ENCODE data around the gene MOSPD3.

MOSPD3 gene

GRCh38 chr7:100598425-100598824 is 13.9 kb upstream of the MOSPD3 start:
- no peak for DNase-seq (ENCODE audit: low read depth in 2 of 2)
- no peak overlapping the region for H3K4me3 ChIP-seq (replicated peaks in 1 of 2; ENCODE audit: low read depth in 2 of 2, low read length in 2 of 2)
- TF ChIP-seq CTCF (IDR thresholded peaks at IDR 0.05; ENCODE audit: low read depth, low read length): no peak

- peak; percentile 4 for TF ChIP-seq CTCF (IDR thresholded peaks at IDR 0.05; ENCODE audit: low read depth, low read length)
- H3K4me3 ChIP-seq (replicated peaks in 1 of 2; ENCODE audit: low read depth in 2 of 2, low read length in 2 of 2): no peak overlapping the region
- DNase-seq (ENCODE audit: low read depth in 2 of 2): peak in 1 of 2 donors; percentile 22
These were observed 12.2 kb upstream of the MOSPD3 start for GRCh38 chr7:100599911-100600729.

GRCh38 chr7:100600730-100601038 is 11.7 kb upstream of the MOSPD3 start:
- no peak overlapping the region for H3K4me3 ChIP-seq (replicated peaks in 1 of 2; ENCODE audit: low read depth in 2 of 2, low read length in 2 of 2)
- no peak for TF ChIP-seq CTCF (IDR thresholded peaks at IDR 0.05; ENCODE audit: low read depth, low read length)
- DNase-seq (ENCODE audit: low read depth in 2 of 2): no peak

- peak; percentile 76 to 90 for DNase-seq (ENCODE audit: low read depth in 2 of 2)
- TF ChIP-seq CTCF (IDR thresholded peaks at IDR 0.05; ENCODE audit: low read depth, low read length): no peak
- peak overlapping the region; percentile 77 to 84 for H3K4me3 ChIP-seq (replicated peaks in 1 of 2; ENCODE audit: low read depth in 2 of 2, low read length in 2 of 2)
These were observed 9.2 kb upstream of the MOSPD3 start for GRCh38 chr7:100602889-100603725.

GRCh38 chr7:100603726-100604027 is 8.7 kb upstream of the MOSPD3 start:
- peak in 1 of 2 donors; percentile 25 for DNase-seq (ENCODE audit: low read depth in 2 of 2)
- peak overlapping the region; percentile 77 to 84 for H3K4me3 ChIP-seq (replicated peaks in 1 of 2; ENCODE audit: low read depth in 2 of 2, low read length in 2 of 2)
- TF ChIP-seq CTCF (IDR thresholded peaks at IDR 0.05; ENCODE audit: low read depth, low read length): no peak

- peak; percentile 44 for TF ChIP-seq CTCF (IDR thresholded peaks at IDR 0.05; ENCODE audit: low read depth, low read length)
- peak; percentile 66 to 80 for DNase-seq (ENCODE audit: low read depth in 2 of 2)
These were observed 8.0 kb upstream of the MOSPD3 start for GRCh38 chr7:100604028-100604975.

More at GRCh38 chr7:100604028-100604975, 8.0 kb upstream of the MOSPD3 start:
- peak overlapping the region; percentile 77 to 84 for H3K4me3 ChIP-seq (replicated peaks in 1 of 2; ENCODE audit: low read depth in 2 of 2, low read length in 2 of 2)

Measured in cardiac fibroblast (primary cell).